ENCODE data around the gene CFAP46. TPM values are rescaled to one million over a fixed set of nuclear protein-coding genes. Genes with fewer than 3 reads are reported as not detected.

The CFAP46 gene
- total RNA-seq, 1 experiment from 2014 or later: 3.3 TPM

DNA sequence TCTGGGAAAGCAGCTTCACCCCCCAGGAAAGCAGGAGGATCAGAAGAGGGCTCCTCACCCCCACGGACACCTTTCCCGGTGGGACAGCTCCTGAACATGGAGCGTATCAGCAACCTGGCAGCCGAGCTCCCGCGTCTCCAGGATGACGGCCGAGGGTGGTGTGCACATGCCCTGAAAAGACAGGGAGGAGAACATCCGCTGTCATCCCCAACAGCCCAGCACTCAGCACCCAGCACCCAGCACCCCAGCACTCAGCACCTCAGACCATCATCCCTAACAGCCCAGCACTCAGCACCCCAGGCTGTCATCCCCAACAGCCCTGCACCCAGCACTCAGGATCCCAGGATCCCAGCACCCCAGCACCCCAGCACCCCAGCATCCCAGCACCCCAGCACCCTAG is 3.9 kb upstream of the CFAP46 start (continued):
- TF ChIP-seq ZNF416 (CRISPR knock-in tag; IDR thresholded peaks at IDR 0.05): no peak
- no peak for TF ChIP-seq ZNF121 (CRISPR knock-in tag; IDR thresholded peaks at IDR 0.05)
- TF ChIP-seq, protein P1, sequence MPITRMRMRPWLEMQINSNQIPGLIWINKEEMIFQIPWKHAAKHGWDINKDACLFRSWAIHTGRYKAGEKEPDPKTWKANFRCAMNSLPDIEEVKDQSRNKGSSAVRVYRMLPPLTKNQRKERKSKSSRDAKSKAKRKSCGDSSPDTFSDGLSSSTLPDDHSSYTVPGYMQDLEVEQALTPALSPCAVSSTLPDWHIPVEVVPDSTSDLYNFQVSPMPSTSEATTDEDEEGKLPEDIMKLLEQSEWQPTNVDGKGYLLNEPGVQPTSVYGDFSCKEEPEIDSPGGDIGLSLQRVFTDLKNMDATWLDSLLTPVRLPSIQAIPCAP (CRISPR knock-in tag; IDR thresholded peaks at IDR 0.05): no peak
- no peak for TF ChIP-seq RORB (CRISPR knock-in tag; IDR thresholded peaks at IDR 0.05)
- TF ChIP-seq, protein P2, sequence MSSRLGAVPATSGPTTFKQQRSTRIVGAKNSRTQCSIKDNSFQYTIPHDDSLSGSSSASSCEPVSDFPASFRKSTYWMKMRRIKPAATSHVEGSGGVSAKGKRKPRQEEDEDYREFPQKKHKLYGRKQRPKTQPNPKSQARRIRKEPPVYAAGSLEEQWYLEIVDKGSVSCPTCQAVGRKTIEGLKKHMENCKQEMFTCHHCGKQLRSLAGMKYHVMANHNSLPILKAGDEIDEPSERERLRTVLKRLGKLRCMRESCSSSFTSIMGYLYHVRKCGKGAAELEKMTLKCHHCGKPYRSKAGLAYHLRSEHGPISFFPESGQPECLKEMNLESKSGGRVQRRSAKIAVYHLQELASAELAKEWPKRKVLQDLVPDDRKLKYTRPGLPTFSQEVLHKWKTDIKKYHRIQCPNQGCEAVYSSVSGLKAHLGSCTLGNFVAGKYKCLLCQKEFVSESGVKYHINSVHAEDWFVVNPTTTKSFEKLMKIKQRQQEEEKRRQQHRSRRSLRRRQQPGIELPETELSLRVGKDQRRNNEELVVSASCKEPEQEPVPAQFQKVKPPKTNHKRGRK (CRISPR knock-in tag; IDR thresholded peaks at IDR 0.05; ENCODE audit: borderline replicate concordance): no peak
- TF ChIP-seq, protein P3, sequence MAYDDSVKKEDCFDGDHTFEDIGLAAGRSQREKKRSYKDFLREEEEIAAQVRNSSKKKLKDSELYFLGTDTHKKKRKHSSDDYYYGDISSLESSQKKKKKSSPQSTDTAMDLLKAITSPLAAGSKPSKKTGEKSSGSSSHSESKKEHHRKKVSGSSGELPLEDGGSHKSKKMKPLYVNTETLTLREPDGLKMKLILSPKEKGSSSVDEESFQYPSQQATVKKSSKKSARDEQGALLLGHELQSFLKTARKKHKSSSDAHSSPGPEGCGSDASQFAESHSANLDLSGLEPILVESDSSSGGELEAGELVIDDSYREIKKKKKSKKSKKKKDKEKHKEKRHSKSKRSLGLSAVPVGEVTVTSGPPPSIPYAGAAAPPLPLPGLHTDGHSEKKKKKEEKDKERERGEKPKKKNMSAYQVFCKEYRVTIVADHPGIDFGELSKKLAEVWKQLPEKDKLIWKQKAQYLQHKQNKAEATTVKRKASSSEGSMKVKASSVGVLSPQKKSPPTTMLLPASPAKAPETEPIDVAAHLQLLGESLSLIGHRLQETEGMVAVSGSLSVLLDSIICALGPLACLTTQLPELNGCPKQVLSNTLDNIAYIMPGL (CRISPR knock-in tag; IDR thresholded peaks at IDR 0.05): no peak
- TF ChIP-seq ZNF671 (CRISPR knock-in tag; IDR thresholded peaks at IDR 0.05): no peak
- TF ChIP-seq EMX1 (CRISPR knock-in tag; IDR thresholded peaks at IDR 0.05): no peak

DNA sequence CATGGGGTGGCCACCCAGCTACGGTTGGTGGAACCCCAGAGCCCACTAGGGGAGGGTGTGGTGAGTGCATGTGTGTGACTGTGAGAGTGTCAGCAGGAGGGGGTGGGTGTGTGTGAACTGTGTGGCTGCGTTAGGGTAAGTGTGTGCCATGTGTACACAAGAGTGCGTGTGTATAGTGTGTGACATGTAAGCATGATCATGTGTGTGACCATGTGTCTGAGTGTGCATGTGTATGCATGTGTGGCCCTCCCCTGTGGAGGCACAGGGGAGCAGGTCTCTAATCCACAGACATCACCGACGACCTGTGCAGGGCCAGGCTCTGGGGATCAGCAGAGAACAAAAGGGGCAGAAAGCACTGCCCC is 3.5 kb upstream of the CFAP46 start:
- no peak overlapping the region for H3K4me3 Mint-ChIP-seq
- H3K36me3 Mint-ChIP-seq: no peaks in the 10 kb centered on the region
- POLR2A ChIA-PET: no interaction called here
- H3K27ac Mint-ChIP-seq: peak overlapping the region; percentile 53
- H3K27me3 Mint-ChIP-seq (ENCODE audit: low read depth): peaks cover 3% of the 10 kb centered on the region; the same call in 1 of the 2 replicates
- no peak for ATAC-seq
- H3K9me3 Mint-ChIP-seq: peaks cover 5% of the 10 kb centered on the region
- H3K4me1 Mint-ChIP-seq: peaks cover 9% of the 10 kb centered on the region
- CTCF ChIA-PET: interaction anchor here (0.6 kb wide), 1 partner anchor 281 kb away, joined by 3 read pairs; no protein-coding TSS in a partner anchor
- DNase-seq (ENCODE audit: low spot score): no peak
- TF ChIP-seq OVOL2 (CRISPR knock-in tag; IDR thresholded peaks at IDR 0.05; ENCODE audit: borderline replicate concordance): no peak
- no peak for TF ChIP-seq GTF2I (CRISPR knock-in tag; conservative IDR thresholded peaks at IDR 0.05)
- TF ChIP-seq, protein P4, sequence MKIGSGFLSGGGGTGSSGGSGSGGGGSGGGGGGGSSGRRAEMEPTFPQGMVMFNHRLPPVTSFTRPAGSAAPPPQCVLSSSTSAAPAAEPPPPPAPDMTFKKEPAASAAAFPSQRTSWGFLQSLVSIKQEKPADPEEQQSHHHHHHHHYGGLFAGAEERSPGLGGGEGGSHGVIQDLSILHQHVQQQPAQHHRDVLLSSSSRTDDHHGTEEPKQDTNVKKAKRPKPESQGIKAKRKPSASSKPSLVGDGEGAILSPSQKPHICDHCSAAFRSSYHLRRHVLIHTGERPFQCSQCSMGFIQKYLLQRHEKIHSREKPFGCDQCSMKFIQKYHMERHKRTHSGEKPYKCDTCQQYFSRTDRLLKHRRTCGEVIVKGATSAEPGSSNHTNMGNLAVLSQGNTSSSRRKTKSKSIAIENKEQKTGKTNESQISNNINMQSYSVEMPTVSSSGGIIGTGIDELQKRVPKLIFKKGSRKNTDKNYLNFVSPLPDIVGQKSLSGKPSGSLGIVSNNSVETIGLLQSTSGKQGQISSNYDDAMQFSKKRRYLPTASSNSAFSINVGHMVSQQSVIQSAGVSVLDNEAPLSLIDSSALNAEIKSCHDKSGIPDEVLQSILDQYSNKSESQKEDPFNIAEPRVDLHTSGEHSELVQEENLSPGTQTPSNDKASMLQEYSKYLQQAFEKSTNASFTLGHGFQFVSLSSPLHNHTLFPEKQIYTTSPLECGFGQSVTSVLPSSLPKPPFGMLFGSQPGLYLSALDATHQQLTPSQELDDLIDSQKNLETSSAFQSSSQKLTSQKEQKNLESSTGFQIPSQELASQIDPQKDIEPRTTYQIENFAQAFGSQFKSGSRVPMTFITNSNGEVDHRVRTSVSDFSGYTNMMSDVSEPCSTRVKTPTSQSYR (CRISPR knock-in tag; IDR thresholded peaks at IDR 0.05): no peak
- no peak for TF ChIP-seq TEAD4 (CRISPR knock-in tag; IDR thresholded peaks at IDR 0.05)
- TF ChIP-seq IRF2 (CRISPR knock-in tag; IDR thresholded peaks at IDR 0.05; ENCODE audit: borderline replicate concordance, low read depth): no peak
- no peak for TF ChIP-seq EMX1 (CRISPR knock-in tag; IDR thresholded peaks at IDR 0.05)
- no peak for TF ChIP-seq MAX (CRISPR knock-in tag; IDR thresholded peaks at IDR 0.05)
- TF ChIP-seq, protein P5, sequence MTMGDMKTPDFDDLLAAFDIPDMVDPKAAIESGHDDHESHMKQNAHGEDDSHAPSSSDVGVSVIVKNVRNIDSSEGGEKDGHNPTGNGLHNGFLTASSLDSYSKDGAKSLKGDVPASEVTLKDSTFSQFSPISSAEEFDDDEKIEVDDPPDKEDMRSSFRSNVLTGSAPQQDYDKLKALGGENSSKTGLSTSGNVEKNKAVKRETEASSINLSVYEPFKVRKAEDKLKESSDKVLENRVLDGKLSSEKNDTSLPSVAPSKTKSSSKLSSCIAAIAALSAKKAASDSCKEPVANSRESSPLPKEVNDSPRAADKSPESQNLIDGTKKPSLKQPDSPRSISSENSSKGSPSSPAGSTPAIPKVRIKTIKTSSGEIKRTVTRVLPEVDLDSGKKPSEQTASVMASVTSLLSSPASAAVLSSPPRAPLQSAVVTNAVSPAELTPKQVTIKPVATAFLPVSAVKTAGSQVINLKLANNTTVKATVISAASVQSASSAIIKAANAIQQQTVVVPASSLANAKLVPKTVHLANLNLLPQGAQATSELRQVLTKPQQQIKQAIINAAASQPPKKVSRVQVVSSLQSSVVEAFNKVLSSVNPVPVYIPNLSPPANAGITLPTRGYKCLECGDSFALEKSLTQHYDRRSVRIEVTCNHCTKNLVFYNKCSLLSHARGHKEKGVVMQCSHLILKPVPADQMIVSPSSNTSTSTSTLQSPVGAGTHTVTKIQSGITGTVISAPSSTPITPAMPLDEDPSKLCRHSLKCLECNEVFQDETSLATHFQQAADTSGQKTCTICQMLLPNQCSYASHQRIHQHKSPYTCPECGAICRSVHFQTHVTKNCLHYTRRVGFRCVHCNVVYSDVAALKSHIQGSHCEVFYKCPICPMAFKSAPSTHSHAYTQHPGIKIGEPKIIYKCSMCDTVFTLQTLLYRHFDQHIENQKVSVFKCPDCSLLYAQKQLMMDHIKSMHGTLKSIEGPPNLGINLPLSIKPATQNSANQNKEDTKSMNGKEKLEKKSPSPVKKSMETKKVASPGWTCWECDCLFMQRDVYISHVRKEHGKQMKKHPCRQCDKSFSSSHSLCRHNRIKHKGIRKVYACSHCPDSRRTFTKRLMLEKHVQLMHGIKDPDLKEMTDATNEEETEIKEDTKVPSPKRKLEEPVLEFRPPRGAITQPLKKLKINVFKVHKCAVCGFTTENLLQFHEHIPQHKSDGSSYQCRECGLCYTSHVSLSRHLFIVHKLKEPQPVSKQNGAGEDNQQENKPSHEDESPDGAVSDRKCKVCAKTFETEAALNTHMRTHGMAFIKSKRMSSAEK (CRISPR knock-in tag; IDR thresholded peaks at IDR 0.05; ENCODE audit: borderline replicate concordance): no peak
- no peak for TF ChIP-seq PRDM15 (CRISPR knock-in tag; IDR thresholded peaks at IDR 0.05)
- no peak for TF ChIP-seq ZNF317 (CRISPR knock-in tag; IDR thresholded peaks at IDR 0.05; ENCODE audit: borderline replicate concordance, low read depth)
- TF ChIP-seq, protein P6, sequence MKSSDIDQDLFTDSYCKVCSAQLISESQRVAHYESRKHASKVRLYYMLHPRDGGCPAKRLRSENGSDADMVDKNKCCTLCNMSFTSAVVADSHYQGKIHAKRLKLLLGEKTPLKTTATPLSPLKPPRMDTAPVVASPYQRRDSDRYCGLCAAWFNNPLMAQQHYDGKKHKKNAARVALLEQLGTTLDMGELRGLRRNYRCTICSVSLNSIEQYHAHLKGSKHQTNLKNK (CRISPR knock-in tag; IDR thresholded peaks at IDR 0.05): no peak
